ENCODE data around the gene ANKS1A.

- TF ChIP-seq CTCF (conservative IDR thresholded peaks at IDR 0.05; ENCODE audit: low read depth, low read length) (no peak), EZH2 (IDR thresholded peaks at IDR 0.05; ENCODE audit: borderline replicate concordance, low read depth, low read length, poor library complexity, severe bottlenecking) (no peak)
Observed at GRCh38 chr6:35053701-35054100, 164.6 kb downstream of the ANKS1A start.
